Testis (tissue), 2 donors: Measurements from ENCODE around the gene TNS1.

Experiments
- CTCF ChIP-seq, 3 experiments: fragments of 450-650 bp in 2 of 3; fragments of 200-600 bp in 1 of 3; sonication (generic) in 1 of 3; IDR thresholded peaks; one replicate each; pipeline ENCODE4 v1.5.1; 2016 to 2019; ENCODE audit warnings: antibody characterized with exemption in 3 of 3, mild to moderate bottlenecking in 2 of 3, moderate library complexity in 1 of 3
- POLR2A ChIP-seq: fragments of 450-650 bp; IDR thresholded peaks from one replicate; pipeline ENCODE4 v1.6.1; 2017; ENCODE audit warnings: antibody characterized with exemption, mild to moderate bottlenecking, moderate library complexity

DNA sequence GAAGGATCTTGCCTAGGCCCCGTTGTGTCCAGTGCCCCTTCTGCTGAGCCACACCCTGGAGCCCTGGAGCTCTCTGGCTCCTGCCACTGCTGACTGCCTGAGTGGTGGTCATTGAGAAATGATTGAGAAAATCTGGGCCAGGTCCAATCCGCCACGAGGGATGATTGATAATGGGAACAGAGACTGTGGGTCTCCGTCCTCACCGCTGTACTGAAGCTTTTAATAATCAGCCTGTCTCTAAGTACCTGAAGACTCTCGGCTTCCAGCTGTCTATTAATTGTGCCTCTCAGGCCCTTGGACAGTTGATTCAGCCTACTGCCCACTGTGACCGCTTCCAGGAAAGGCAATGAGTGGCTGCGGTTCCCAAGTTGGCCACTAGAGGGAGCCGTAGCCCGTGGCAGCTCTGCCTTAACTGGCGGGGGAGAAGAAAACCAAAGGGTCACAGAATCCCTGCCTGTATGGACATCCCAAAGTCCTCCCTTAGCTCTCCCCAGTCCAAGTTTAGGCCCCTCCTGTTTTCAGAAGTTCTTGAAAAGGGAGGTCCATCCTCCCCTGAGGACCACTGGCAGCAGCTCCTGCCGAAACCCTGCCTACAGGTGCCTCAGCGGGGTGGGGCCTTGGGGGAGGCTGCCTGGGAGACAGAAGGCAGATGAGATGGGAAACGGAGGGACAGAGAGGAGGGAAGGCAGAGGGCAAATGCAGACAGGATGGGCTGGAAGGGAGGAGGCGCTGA, 213.6 kb downstream of the TNS1 start:
- TF ChIP-seq CTCF (IDR thresholded peaks at IDR 0.05) (peak; percentile 98 to 99 (median 99)), POLR2A (no peak)
